DMS114 treated with DMSO at 0.1 percent for 48 hours (cell line): ENCODE results near the gene GORASP1.

ENCODE experiments used
- DNase-seq: peaks from one replicate; lab custom pipeline; 2025; ENCODE audit not compliant: unreplicated experiment; lab: John Stamatoyannopoulos, UW

Gene GORASP1

DNA sequence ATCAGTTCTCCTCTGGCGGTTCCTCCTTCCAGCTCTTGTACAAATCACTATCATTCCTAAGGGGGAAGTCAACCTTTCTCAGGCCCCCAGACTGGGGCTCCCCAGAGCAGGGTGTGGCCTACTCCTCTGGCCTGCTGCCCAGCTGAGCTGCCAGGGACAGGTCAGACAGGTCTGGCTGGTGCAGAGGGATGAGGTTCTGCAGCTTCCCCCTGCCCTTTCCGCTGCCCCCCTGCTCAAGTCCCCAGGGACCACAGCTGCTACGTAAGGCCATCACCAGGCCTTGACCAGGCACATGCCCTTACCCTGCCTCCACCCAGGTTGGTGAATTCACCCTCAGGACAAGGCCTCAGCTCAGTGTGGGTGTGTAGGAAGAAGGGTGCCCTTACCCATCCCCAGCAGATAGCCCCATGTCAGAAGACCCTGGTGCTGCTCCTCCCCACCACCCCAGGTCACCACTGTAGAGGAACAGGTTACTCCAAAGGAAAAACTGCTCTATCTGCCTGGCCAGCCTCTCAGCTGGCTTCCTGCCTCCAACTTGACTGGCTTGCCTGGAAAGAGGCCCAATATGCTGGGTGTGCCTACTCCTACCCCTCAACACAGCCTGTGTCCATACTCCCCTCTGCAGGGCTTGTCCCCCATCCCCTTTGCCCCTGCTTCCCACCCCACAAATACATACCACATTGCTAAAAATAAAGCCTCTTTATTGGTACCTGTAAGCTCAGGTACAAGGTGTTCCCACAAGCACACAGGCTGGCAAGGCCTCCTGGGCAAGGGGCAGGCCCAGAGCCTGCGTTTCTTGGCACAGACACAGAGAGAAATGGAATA is 34.0 kb upstream of the GORASP1 start:
- no peak for DNase-seq

DNA sequence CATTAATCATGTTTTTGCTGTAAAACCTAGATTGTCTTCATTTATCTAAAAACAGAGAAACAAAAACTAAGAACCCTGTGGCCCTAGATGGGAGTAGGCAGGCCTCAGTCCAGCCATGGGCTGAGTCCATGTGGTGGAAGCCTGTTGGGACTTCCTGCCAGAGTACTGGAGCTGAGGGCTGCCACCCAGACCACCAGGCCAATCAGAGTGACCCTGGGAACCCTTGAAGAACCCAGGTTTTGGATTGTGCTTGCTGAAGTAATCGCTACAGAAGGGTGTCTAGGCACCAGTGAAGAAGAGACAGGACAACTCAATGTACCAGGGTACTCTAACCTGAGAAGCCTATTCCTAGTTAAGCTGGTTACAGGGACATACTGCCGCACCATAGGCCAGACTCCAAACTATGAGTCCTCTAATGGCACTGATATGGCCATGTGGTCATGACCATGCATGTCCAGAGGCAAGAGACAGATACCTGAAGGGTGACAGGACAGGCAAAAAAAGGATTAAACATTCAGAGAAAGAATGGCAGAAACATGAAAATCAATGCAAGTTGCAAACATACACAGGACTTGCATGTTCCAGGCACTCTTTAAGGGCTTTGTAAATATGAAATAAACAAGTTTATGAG is 33.0 kb upstream of the GORASP1 start:
- DNase-seq, result no peak

DNA sequence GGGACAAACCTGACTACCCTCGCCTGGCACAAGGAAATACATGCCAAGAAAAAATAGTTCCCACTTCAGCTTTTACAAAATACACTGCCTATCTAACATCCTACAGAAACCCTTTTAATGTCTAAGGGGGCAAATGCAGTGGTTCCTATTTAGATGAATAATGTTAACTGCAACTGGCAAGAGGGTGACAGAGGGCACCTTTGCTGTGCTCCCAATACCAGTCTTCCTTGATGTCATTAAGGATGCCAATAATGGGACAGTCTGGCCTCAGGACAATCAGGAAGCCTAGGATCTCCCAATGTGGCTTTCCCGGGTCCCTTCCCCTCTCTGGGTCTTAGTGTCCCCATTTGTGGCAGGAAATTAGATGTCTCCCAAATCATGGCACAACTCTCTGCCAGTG is 32.0 kb upstream of the GORASP1 start:
- DNase-seq, result no peak

DNA sequence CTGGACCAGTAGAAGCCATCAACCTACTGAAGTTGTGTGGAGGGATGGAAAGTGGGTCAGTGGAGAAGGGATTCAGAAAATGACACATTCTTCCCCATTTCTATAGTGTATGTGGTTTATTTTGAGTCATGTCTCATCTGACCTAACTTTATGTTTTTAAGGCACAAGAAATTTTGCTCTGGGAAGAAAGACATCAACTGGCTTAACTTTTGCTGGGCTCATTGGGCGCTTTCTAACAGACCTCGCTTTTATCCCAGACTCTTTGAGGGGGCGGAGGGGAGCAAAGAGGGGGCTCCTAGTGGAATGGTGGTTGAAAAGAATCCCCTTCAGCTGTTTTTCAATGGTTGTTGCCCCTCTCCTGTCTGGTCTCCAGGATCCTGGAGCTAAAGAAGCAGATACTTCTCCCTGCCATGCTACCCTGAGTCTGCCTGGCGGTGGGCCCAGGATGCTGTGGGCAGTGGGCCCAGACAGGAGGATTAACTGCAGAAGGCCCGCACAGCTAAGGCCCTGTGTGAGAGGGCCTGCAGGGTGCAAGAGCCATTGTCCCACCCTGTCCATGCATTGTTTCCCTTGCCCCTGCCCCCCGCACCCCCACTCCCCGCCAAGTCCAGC is 31.5 kb upstream of the GORASP1 start:
- DNase-seq, result no peak

DNA sequence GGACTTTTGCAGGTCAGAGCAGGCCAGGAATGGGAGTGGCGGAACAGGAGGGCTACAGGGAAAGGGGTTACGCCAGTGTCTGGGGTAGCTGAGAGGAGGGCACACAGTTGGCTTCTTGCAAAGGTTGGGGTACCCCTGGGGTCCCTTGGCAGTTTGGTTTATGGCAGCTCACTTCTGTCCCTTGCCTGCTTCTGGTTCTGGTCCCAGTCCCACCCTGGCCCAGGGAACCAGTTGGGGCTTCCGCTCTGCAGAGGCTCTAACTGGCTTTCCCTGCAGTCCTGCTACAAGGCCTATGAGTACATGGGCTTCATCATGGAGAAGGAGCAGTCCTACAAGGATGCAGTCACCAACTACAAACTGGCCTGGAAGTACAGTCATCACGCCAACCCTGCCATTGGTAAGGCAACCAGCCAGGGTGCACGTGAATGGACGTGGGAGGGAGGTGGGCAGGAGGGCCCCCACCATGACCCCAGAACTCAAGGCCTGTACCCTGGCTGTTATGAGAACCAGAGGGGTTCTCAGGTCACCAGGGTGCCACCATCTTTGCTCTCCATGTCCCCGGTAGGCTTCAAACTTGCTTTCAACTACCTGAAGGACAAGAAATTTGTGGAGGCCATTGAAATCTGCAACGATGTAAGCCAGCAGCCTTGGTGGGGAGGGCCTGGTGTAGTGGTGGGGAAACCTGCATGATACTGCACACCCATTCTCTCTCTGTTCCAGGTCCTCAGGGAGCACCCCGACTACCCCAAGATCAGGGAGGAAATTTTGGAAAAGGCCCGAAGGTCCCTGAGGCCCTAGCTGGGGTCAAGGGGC is 30.8 kb upstream of the GORASP1 start:
- DNase-seq, result no peak

DNA sequence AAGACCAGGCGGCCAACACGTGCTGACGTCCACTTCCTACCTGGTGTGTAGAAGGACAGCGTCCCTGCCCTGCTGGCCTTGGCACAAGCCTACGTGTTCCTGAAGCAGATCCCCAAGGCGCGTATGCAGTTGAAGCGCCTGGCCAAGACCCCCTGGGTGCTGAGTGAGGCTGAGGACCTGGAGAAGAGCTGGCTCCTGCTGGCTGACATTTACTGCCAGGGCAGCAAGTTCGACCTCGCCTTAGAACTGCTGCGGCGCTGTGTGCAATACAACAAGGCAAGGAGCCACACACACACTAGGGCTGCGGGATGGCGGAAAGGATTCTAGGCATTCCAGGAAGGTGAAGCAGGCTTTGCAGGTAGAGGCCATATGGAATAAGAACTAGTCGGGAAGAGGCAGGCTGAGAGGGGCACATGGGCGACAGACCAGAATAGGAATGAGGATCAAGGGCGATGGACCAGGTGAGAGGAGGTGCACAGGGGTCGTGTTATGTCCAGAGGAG is 30.1 kb upstream of the GORASP1 start:
- DNase-seq, result no peak

DNA sequence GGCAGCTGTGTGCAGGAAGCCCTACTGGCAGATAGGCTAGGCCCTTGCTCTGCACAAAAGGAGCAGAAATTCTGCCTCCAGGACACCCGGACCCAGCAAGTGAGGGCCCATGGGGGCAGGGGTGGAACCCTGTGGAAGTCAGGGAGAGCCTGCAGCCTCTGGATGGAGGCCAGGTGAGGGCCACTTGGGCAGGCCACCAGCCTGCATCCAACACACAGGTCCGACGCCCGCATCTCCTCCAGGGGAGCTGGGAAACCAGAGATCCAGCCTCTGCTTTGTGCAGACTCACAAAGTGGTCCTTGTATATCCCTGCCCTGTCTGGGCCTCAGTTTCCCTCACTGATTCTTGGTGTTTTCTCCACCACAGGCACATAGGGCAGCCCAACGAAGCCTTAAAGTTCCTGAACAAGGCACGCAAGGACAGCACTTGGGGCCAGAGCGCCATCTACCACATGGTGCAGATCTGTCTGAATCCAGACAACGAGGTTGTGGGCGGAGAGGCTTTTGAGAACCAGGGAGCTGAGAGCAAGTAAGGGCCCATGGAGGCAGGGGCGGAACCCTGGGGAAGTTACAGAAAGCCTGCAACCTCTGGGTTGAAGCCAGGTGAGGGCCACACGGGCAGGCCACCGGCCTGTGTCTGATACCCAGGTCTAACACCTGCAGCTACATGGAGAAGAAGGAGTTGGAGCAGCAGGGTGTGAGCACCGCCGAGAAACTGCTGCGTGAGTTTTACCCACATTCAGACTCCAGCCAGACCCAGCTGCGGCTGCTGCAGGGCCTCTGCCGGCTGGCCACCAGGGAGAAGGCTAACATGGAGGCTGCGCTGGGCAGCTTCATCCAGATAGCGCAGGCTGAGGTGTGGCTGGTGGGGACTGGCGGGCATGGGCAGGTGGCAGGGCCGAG is 29.4 kb upstream of the GORASP1 start:
- DNase-seq, result no peak

DNA sequence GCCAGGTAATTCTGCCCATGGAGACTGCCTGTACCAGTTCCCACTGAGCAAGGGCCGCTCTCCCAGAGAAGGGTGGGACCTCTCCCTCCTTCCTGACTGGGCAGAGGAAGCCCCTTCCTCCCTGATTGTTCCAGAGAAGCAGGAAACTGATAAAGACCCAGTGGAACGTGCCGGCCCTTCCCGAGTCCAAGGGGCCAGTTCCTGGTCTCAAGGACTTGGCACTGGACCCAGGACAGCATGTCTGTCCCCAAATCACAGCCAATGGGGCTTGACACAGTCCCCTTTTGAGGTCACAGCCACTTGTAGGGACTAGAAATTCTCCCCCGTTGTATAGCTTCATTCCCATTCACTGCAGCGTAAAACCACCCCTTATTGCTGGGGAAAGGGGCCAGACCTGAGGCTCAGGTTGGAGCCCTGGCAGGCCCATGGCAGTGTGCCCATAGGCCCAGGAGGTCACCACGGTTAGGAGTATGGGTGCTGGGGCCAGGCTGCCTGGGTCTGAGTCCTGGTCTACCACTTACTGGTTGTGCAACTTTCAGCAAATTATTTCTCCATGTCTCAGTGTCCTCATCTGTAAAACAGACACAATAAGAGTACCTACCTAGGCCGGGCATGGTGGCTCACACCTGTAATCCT is 27.9 kb upstream of the GORASP1 start:
- DNase-seq, result no peak

DNA sequence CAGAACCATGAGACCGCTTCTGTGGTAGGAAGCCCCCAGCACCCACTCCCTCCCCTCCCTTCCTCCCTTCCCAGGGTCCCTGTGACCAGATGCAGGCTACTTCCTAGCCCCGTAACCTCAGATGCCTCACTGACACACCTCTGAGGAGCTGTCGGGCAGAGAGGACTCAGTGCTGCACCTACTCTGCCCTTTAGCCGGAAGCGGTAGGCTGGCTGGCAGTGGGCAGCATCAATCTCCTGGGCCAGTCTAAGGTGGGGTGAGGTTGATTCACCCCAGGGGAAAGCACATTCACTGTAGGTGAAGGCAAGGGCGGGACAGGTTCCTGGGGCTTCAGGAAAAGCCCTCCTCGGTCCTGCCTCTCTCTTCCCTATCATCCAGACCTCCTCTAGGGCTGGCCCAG is 26.9 kb upstream of the GORASP1 start:
- no peak for DNase-seq

DNA sequence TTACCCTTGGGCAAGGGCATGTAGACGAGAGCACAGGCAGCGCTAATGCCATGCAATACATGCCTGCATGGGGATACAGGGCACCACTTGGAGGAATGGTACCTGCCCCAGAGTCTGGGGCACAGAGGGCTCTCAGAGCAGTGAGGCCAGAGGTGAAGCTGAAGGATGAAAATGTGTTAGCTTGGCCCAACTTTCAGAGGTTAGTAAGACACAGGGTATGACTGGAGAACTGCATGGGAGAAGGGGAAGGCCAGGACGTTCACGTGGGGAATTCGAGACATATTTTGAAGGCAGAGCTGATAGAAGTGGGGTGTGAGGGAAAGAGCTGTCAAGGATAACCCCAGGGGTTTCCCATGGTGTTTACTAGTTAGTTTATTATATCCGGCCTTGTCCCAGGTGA is 26.4 kb upstream of the GORASP1 start:
- no peak for DNase-seq

DNA sequence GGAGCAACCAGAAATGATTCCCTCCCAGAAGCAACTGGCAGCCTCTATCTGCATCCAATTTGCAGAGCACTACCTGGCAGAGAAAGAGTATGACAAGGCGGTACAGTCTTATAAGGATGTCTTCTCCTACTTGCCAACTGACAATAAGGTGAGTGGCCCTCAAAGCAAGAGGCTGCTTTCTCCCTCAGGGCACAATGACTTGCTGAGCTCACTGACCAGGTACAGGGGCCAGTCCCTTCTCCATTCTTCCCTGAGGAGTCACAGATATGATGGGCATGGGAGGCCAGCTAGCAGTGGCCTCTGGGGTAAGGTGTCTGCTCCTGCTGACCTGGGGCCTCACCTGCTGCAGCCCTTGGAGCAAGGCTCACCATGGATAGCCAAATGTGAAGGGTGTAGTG is 25.7 kb upstream of the GORASP1 start:
- no peak for DNase-seq

DNA sequence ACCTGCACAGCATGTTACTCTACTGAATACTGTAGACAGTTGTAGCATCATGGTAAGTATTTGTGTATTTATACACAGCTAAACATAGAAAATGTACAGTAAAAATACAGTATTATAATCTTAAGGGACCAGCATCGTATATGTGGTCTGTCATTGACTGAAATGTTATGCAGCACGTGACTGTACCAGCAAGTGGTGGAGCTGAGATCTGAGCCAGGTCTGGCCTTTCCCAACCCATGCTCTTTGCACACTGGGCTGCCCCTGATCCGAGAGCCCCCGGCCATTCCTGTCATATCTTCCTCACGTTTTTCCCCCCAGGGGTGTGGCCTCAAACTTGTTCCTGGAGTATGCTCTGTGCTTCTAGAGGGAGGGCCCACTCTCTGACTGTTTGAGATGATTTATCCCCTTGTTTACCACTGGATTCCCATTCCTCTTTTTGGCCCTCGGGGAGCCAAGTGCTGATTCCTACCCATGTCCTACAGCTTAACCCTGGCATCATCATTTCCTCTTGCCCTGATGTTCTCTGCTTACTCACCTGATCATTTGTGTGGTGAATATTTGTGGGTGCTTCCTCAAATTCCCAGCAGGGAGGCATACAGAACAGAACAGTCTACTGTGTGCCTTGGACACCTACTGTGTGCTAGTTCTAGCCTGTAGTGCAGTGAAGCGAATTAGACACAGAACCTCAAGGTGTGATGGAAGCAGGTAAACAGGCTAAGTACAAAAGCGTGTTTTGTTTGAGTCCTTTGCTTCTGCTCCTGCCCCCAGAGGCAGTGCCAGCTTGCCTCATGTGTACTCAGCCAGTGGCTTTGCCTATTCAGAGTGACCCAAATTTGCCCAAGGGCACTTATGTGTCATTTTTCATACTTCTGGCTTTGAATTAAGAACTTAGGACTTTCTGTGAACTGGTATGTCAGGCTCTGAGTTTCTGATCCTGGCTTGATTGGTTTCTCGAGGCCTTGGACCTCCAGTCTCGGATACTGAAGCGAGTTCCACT is 25.0 kb upstream of the GORASP1 start:
- no peak for DNase-seq

DNA sequence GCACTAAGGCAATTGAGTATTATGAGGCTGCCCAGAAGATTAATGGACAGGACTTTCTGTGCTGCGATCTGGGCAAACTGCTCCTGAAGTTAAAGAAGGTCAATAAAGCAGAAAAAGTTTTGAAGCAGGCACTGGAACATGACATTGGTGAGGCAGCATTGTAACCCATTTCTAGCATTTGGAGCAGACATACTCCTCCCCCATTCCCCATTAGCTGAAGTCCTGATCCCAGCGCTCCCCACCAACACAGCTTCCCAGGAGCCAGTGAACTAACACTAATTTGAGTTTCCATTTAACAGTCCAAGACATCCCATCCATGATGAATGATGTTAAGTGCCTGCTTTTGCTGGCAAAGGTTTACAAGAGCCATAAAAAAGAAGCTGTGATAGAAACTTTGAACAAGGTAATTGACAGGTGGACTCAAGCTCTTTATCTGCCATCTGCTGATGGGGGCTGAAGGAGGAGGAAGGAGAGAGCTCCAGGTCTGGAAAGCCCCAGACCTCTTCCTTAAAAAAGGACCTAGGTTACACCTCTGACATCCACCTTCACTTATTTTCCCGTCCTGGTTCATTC is 23.4 kb upstream of the GORASP1 start:
- no peak for DNase-seq

DNA sequence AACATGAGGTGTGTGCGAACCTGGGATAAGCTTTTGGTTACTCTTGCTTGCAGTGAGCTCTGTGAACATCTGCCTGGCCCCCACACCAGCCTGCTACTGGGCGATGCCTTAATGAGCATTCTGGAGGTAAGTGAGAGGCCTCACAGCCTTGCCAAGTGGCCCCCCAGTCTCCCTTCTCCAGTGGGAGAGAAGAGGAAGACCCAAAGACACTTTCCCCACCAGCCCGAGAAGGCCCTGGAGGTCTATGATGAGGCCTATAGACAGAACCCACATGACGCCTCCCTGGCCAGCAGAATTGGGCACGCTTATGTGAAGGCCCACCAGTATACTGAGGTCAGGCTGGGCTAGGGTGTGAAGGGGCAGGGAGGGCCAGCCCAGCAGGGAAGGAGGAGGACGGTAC is 22.6 kb upstream of the GORASP1 start:
- DNase-seq, result no peak

DNA sequence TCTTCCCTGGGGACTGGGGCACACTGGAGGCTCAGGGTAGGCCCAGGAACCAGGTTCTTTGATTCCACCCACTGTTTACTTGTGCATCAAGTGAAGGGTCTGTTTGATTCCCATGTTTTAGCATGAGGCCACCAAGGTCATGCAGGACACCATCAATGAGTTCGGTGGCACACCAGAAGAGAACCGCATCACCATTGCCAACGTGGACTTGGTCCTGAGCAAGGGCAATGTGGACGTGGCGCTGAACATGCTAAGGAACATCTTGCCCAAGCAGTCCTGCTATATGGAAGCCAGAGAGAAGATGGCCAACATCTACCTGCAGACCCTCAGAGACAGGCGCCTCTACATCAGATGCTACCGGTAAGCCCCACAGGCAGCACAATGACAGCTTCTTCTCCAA is 21.5 kb upstream of the GORASP1 start:
- no peak for DNase-seq

DNA sequence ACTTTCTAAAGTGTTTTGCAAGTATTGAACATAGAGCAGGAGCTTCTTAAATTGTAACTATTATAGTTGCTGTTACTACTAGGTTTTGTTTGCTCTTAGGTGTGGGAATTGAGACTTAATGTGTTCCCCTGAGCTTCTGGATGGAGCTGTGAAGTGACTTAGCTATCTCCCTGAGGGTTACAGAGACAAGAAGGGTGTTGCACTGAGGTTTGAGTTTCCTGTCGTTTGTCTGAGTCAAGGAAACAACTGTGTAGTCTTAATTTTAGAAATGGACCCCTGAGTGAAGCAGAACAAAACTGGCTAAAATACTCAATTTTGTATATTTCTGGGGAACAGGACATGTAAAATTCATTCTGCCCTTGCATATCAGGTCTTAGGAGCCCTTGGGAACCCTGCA is 20.5 kb upstream of the GORASP1 start:
- DNase-seq, result no peak

DNA sequence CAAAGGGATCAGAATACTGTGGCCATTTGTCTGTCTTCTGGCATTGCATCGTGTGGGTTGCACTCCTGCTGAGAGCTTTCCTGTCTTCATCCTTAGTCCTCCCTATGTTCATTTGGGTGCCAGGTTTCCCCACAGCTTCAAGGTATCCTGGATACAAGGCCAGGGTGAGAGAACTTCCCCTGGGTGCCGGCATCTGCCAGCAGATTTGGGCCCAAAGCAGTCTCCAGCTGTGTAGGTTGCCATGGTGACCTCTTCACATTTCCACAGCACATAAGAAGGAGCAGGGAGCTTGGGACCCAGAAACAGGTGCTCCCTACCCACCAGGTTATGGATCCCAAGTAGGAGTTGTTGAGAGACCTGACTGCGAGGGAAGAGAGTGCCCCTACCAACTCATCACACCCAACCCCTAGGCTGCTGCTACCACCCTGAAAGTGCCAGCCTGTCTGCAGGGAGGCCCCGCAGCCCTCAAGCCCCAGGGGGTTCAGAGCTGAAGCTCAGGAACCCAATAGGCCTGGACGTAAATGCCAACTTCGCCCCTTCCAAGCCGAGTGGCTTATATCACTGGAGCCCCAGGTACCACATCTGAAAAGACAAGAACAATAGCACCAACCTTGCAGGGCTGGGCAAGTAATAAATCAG is 20.0 kb upstream of the GORASP1 start:
- DNase-seq, result no peak

DNA sequence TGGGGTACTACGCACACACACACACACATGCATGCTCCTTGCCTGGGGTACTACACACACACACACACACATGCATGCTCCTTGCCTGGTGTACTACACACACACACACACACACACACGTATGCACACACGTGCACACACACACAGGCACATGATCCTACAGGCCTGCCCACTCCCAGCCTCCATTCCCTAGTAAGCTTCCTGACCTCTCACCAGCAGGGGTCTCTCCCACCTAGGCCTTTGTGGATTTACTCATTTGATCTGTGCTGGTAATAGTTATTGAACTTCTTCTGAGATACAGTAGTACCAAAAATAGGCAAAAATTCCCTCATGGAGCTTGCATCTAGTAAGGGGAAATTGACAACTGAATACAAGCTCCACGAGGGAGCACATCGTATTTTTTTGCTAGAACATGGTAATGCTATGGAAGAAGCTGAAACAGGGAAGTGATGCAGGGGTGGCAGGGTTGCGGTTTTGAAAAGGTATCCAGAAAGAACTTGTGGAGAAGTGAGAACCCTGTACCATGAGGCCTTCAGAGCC is 19.2 kb upstream of the GORASP1 start:
- DNase-seq, result peak; percentile 5
